Right atrium auricular region (tissue), 2 donors: ENCODE results near the gene GOLGA7B. TPM values are rescaled to one million over a fixed set of nuclear protein-coding genes. Genes with fewer than 3 reads are reported as not detected.

Experiments
- DNase-seq: peaks from one replicate; pipeline ENCODE4 v3.0.0-alpha.2; 2019; ENCODE audit warnings: low spot score
- H3K27ac ChIP-seq, 2 donors: fragments of 200-600 bp; sonication (generic); 1 replicate in 1 of 2; 2 replicates in 1 of 2; pipeline ENCODE4 v1.5.1; 2016 to 2019
- H3K27me3 ChIP-seq, 2 donors: fragments of 200-600 bp; sonication (generic); one replicate each; pipeline versions ENCODE4 v1.5.1 to v1.6.0; 2017 to 2019
- H3K36me3 ChIP-seq: fragments of 200-600 bp; sonication (generic); one replicate; pipeline ENCODE4 v1.5.1; 2016
- H3K4me1 ChIP-seq, 2 donors: fragments of 200-600 bp; sonication (generic); one replicate each; pipeline versions ENCODE4 v1.5.1 to v1.6.0; 2017 to 2019
- H3K4me3 ChIP-seq, 2 donors: fragments of 200-600 bp; sonication (generic); 1 replicate in 1 of 2; 2 replicates in 1 of 2; pipeline ENCODE4 v1.5.1; 2017 to 2019; ENCODE audit warnings: mild to moderate bottlenecking in 1 of 2, moderate library complexity in 1 of 2
- H3K9me3 ChIP-seq, 2 donors: fragments of 200-600 bp; sonication (generic); one replicate each; pipeline ENCODE4 v1.5.1; 2019
- CTCF ChIP-seq, 2 donors: fragments of 200-600 bp; sonication (generic); IDR thresholded peaks; one replicate each; pipeline ENCODE4 v1.5.1; 2019; ENCODE audit warnings: antibody characterized with exemption in 2 of 2
- total RNA-seq, 2 donors: library from RNA; depleted of rRNA; stranded (reverse); fragments of >200 nt; gene quantifications; one replicate each; pipeline ENCODE4 v1.1.0, GENCODE V29; 2016

The GOLGA7B gene
- total RNA-seq, 2 donors from 2014 or later = 1.3 to 3.2 TPM

GRCh38 chr10:97875391-97875790, 25.7 kb downstream of the GOLGA7B start:
- H3K27ac ChIP-seq = no peak overlapping the region

GRCh38 chr10:97876402-97876801, 26.8 kb downstream of the GOLGA7B start:
- no peaks in the 10 kb centered on the region for H3K4me1 ChIP-seq
- no peak for TF ChIP-seq CTCF (IDR thresholded peaks at IDR 0.05)
- H3K27me3 ChIP-seq = no peaks in the 10 kb centered on the region
- no peak overlapping the region for H3K27ac ChIP-seq
- H3K36me3 ChIP-seq = no peaks in the 10 kb centered on the region
- H3K9me3 ChIP-seq = no peaks in the 10 kb centered on the region
- no peak overlapping the region for H3K4me3 ChIP-seq
- no peak for DNase-seq

More at GRCh38 chr10:97875391-97875790, 25.7 kb downstream of the GOLGA7B start:
- TF ChIP-seq CTCF (IDR thresholded peaks at IDR 0.05) = no peak
- H3K9me3 ChIP-seq = no peaks in the 10 kb centered on the region
- no peaks in the 10 kb centered on the region for H3K36me3 ChIP-seq
- H3K27me3 ChIP-seq = no peaks in the 10 kb centered on the region
- no peaks in the 10 kb centered on the region for H3K4me1 ChIP-seq
- H3K4me3 ChIP-seq = no peak overlapping the region
- DNase-seq = no peak

GRCh38 chr10:97879241-97879640, 29.6 kb downstream of the GOLGA7B start:
- H3K4me3 ChIP-seq = no peak overlapping the region
- no peaks in the 10 kb centered on the region for H3K27me3 ChIP-seq
- no peak for TF ChIP-seq CTCF (IDR thresholded peaks at IDR 0.05)
- H3K36me3 ChIP-seq = no peaks in the 10 kb centered on the region
- no peaks in the 10 kb centered on the region for H3K9me3 ChIP-seq
- peaks cover 0 to 6% of the 10 kb centered on the region in 2 donors for H3K4me1 ChIP-seq
- DNase-seq = no peak
- no peak overlapping the region for H3K27ac ChIP-seq

- no peaks in the 10 kb centered on the region for H3K27me3 ChIP-seq
- H3K36me3 ChIP-seq = no peaks in the 10 kb centered on the region
- no peak for DNase-seq
- H3K4me3 ChIP-seq = no peak overlapping the region
- TF ChIP-seq CTCF (IDR thresholded peaks at IDR 0.05) = no peak
- no peaks in the 10 kb centered on the region for H3K9me3 ChIP-seq
- no peak overlapping the region for H3K27ac ChIP-seq
- peaks cover 0 to 6% of the 10 kb centered on the region in 2 donors for H3K4me1 ChIP-seq
Measured at GRCh38 chr10:97880109-97880508, 30.5 kb downstream of the GOLGA7B start.

GRCh38 chr10:97882142-97883091, 32.8 kb downstream of the GOLGA7B start:
- Histone ChIP-seq H3K36me3 (no peaks in the 10 kb centered on the region), H3K4me1 (peaks cover 0 to 6% of the 10 kb centered on the region in 2 donors), H3K27me3 (no peaks in the 10 kb centered on the region), H3K4me3 (no peak overlapping the region), H3K27ac (no peak overlapping the region), H3K9me3 (no peaks in the 10 kb centered on the region)
- no peak for TF ChIP-seq CTCF (IDR thresholded peaks at IDR 0.05)
- DNase-seq = no peak
